GM19372 (cell line): ENCODE measurements around the gene EPHX1.
A peak's percentile ranks its signal among the peaks of the same experiment; 100 is the strongest.
"Not testable (repeated sequence)": the region's sequence is repeated elsewhere in the genome, so short reads cannot be mapped to it uniquely, and the experiment has no call there.

ENCODE experiments used
- ATAC-seq: cut with Tn5 transposase; IDR thresholded peaks from one replicate; pipeline ENCODE4 v1.9.1; 2021; ENCODE audit warnings: mild to moderate bottlenecking, low read depth, moderate library complexity; ENCODE audit not compliant: unreplicated experiment

The EPHX1 gene

GRCh38 chr1:225879521-225880221 is 69.7 kb downstream of the EPHX1 start:
- ATAC-seq = no peak

GRCh38 chr1:225880222-225880588 is 70.3 kb downstream of the EPHX1 start:
- ATAC-seq = no peak

- no peak for ATAC-seq
Measured at GRCh38 chr1:225880636-225881035, 70.7 kb downstream of the EPHX1 start.

GRCh38 chr1:225881081-225881958 is 71.4 kb downstream of the EPHX1 start:
- ATAC-seq = no peak

- ATAC-seq = peak; percentile 64
Measured at GRCh38 chr1:225881959-225882693, 72.2 kb downstream of the EPHX1 start, which contains the start of gene TMEM63A. TMEM63A (minus strand) TSS chr1:225882380; CDS start chr1:225877580, 4,800 bp downstream.

GRCh38 chr1:225882694-225883615 is 73.0 kb downstream of the EPHX1 start:
- peak; percentile 34 for ATAC-seq

GRCh38 chr1:225883616-225884265 is 73.8 kb downstream of the EPHX1 start:
- ATAC-seq = no peak

- no peak for ATAC-seq
Measured at GRCh38 chr1:225885336-225885735, 75.4 kb downstream of the EPHX1 start.

GRCh38 chr1:225886159-225887029 is 76.5 kb downstream of the EPHX1 start:
- no peak for ATAC-seq

- ATAC-seq = no peak
Measured at GRCh38 chr1:225887030-225887314, 77.0 kb downstream of the EPHX1 start.

GRCh38 chr1:225887554-225888288 is 77.8 kb downstream of the EPHX1 start:
- not testable (repeated sequence) for ATAC-seq

GRCh38 chr1:225888289-225888897 is 78.5 kb downstream of the EPHX1 start:
- no peak for ATAC-seq

GRCh38 chr1:225888898-225889601 is 79.1 kb downstream of the EPHX1 start, which contains the start of gene LEFTY1:
LEFTY1 (minus strand) TSS chr1:225889146; CDS start chr1:225889066, 80 bp downstream.
- no peak for ATAC-seq

- ATAC-seq = no peak
Measured at GRCh38 chr1:225889743-225890142, 79.8 kb downstream of the EPHX1 start.

GRCh38 chr1:225890346-225891228 is 80.7 kb downstream of the EPHX1 start:
- ATAC-seq = no peak
